HG03571 (cell line): ENCODE results near the gene CENATAC.
"Not testable (repeated sequence)": the region's sequence is repeated elsewhere in the genome, so short reads cannot be mapped to it uniquely, and the experiment has no call there.

Source experiments
- ATAC-seq: cut with Tn5 transposase; IDR thresholded peaks from one replicate; pipeline ENCODE4 v1.9.1; 2021; ENCODE audit not compliant: unreplicated experiment

The CENATAC gene

GRCh38 chr11:119025978-119026766 is 28.2 kb downstream of the CENATAC start:
- no peak for ATAC-seq

- no peak for ATAC-seq
Observed at GRCh38 chr11:119026970-119027369, 29.0 kb downstream of the CENATAC start.

DNA sequence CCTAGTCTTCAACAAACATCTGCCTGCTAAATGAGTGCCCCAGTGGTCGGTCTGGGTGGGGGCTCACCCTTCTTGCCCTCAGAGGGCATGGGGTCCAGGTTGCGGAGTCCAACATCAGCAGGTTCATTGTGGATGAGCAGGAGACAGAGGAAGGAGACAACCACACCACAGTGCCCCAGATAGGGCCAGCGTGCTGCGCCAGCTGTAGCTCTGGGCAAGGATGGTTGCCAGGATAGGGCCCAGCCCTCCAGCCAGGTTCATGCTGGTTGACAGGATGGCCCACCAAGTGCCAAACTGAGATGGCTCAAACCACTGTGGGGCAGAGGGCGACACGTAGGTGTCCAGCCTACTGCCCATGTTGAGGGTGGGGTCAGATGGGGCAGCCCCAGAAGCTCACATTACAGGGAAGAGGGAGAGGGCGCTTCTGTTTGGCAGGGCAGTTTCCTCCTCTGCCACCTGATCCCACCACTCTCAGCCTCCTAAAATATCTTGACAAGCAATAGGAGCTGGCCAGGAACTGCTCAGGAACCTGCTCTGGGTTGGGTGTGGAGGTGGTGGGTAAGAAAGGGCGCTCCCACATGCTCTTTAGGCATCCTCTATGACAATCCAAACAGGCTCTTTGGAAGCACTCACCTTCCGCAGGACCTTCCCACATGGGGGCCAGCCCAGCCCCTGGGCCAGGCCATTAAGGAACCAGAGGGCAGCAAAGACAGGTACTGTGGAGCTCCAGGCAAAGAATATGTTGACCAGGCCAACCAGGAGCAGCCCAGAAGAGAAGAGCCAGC is 29.8 kb downstream of the CENATAC start:
- ATAC-seq = no peak

- ATAC-seq = no peak
Observed at GRCh38 chr11:119028346-119029068, 30.6 kb downstream of the CENATAC start.

DNA sequence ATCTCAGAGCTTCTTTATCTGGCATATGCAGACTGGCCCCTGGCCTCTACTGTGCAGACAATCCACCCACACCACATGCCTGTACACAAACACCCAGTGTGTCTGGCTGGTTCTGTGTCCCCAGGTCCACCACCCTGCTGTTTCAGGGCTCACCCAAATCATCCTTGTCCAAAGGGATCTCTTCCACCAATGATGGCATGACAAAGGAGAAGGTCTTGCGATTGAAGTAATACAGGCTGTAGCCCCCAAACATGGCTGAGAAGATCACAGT is 31.1 kb downstream of the CENATAC start:
- ATAC-seq = no peak

- no peak for ATAC-seq
Observed at GRCh38 chr11:119029340-119030028, 31.5 kb downstream of the CENATAC start.

DNA sequence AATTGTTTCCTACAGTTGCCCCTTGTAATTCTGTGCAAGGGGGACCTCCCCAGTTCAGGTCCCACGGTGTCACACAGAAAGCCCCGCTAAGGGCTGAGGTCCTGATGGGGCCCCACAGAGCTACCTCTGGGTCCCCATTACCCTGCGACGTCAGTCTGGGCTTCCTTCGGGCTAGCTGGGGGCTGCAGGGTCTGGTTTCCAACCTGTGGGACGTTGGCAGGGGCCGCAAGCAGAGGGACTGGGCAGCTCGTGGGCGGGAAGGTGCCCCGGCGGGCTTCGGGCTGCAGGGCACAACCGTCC is 32.0 kb downstream of the CENATAC start:
- no peak for ATAC-seq

DNA sequence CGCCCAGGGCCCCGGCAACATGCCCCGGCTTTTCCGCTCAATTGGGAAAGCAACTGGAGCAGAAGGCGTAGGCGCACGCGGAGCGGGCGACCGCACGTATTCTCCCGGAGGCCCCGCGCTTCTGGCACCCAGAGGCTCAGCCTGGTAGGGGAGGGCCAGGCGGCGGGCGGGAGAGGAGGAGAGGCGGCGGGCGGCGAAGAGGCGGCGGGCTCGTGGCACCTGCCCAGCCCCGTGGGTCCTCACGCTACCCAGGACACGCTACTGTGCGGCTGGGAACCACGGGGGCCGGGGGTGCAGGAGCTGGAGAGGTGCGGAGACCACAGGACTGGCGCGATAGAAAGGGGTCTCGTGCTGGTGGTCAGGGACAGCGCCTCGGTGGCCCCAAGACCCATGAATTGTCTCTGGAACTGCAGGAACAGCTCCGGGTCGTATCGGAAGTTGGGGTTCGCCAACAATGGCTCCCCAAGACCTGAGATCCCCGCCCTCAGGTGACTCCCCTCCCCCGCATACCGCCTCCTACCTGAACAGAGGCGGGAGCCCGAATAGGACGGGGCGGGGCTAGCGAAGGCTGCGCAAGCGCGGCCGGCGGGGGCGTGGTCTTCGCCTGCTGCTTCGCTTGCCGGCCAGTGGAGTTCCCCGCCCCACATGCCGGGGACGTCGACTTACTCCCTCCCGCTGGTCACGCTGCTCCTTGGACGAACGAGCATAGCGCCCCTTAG is 32.5 kb downstream of the CENATAC start, which contains the start of gene SLC37A4:
Gene SLC37A4, minus strand, starts transcription at position 549 of the 719 bp plus-strand sequence.
- peak; percentile 85 for ATAC-seq

- ATAC-seq = no peak
Observed at GRCh38 chr11:119031912-119032280, 34.0 kb downstream of the CENATAC start.

- not testable (repeated sequence) for ATAC-seq
Observed at GRCh38 chr11:119033421-119033820, 35.5 kb downstream of the CENATAC start.

DNA sequence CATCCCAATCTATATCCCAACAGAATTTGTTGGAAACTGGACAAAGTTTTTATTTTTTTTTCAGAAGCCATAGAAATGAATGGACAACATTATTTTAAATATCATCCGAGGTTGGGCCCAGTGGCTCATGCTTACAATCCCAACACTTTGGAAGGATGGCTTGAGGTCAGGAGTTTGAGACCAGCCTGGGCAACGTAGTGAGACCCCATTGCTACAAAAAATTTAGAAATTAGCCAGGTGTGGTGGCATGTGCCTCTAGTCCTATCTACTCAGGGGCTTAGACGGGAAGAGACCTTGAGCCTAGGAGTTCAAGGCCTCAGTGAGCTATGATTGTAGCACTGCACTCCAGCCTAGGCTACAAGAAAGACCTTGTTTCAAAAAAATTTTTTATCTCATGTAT is 36.9 kb downstream of the CENATAC start:
- no peak for ATAC-seq

DNA sequence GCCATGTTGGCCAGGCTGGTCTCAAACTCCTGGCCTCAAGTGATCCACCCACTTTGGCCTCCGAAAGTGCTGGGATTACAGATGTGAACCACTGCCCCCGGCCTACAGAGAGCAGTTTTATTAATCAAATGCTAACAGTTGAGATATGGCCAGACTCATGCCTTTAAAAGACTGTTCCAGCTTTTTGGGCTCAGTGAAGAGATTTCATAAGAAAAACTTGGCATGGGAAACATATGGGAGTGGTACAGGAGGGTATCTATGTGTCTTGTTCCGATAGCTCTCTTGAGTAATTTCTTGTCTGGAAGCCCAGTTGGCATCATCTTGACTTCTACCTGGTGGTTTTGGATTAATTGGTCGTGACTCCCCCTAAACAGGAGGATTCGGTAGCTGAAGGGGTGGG is 40.9 kb downstream of the CENATAC start:
- no peak for ATAC-seq

GRCh38 chr11:119039471-119039870 is 41.5 kb downstream of the CENATAC start:
- not testable (repeated sequence) for ATAC-seq

- no peak for ATAC-seq
Observed at GRCh38 chr11:119041821-119042514, 44.0 kb downstream of the CENATAC start.

DNA sequence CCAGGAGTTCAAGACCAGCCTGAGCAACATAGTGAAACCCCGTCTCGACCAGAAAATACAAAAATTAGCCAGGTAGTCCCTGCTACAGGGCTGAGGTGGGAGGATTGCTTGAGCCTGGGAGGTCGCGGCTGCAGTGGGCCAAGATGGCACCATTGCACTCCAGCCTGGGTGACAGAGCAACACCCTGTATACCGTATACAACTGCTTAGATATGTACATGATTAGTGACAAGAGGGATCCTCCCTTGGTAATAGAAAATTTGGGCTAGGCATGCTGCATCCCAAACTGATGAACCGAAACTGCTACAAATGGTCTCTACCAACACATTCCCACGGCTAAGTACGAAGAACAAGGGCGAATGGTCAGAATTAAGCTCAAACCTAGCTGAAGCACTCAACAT is 45.0 kb downstream of the CENATAC start:
- ATAC-seq = no peak

- no peak for ATAC-seq
Observed at GRCh38 chr11:119044708-119045107, 46.8 kb downstream of the CENATAC start.

- no peak for ATAC-seq
Observed at GRCh38 chr11:119046489-119046888, 48.6 kb downstream of the CENATAC start.

DNA sequence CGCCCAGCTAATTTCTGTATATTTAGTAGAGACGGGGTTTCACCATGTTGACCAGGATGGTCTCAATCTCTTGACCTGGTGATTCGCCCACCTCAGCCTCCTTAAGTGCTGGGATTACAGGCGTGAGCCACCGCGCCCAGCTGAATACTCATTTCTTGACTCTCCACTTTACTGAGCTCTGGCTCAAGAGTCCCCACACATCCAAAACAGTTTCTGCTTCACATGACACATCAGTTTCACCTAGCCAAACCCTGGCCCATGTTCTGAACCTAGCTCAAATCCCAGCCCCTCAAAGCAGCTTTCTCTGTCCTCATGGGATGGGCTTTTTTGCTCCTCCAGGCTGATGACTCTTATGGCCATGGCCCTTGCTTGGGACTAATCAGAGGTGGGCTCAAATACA is 49.3 kb downstream of the CENATAC start:
- no peak for ATAC-seq

- no peak for ATAC-seq
Observed at GRCh38 chr11:119048644-119049043, 50.7 kb downstream of the CENATAC start.

DNA sequence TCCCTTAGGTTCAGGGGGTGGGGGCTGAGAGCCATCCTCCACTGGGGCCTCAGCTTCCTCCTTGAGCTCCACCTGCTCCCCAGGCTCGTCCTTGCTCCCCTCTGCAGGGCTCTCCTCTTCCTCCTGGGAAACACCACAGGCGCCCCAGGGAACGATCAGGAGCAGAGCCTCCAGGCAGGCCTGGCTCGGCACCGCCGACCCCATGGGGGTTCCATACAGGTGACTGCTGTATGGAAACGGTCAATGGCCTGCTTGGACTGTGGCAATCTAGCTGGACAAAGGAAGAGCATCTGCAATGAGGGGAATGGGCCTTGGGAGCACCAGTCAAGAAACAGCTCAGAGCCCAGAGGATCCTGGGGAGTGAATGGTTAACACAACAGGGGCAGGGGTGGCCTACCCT is 51.1 kb downstream of the CENATAC start:
- ATAC-seq = no peak
